HEK293T (cell line): ENCODE data around the gene EWSR1.

Experiments used
- ARNT ChIP-seq: fragments of 450-650 bp; IDR thresholded peaks from 2 replicates; pipeline ENCODE4 v1.6.1; 2017; ENCODE audit warnings: mild to moderate bottlenecking
- BHLHE40 ChIP-seq: fragments of 450-650 bp; IDR thresholded peaks from 2 replicates; pipeline ENCODE4 v1.6.1; 2016; ENCODE audit warnings: mild to moderate bottlenecking, moderate library complexity, borderline replicate concordance
- CTBP1 ChIP-seq: fragments of 450-650 bp; IDR thresholded peaks from 2 replicates; pipeline ENCODE4 v1.6.1; 2016; ENCODE audit warnings: borderline replicate concordance
- ELF4 ChIP-seq: fragments of 450-650 bp; IDR thresholded peaks from 2 replicates; pipeline ENCODE4 v1.6.1; 2017; ENCODE audit warnings: antibody characterized with exemption
- FOXA1 ChIP-seq: fragments of 450-650 bp; IDR thresholded peaks from 2 replicates; pipeline ENCODE4 v1.6.1; 2016; ENCODE audit warnings: mild to moderate bottlenecking
- FOXK2 ChIP-seq: fragments of 450-650 bp; IDR thresholded peaks from 2 replicates; pipeline ENCODE4 v1.6.1; 2016; ENCODE audit warnings: mild to moderate bottlenecking
- FOXM1 ChIP-seq: fragments of 450-650 bp; IDR thresholded peaks from 2 replicates; pipeline ENCODE4 v1.6.1; 2017; ENCODE audit warnings: mild to moderate bottlenecking, borderline replicate concordance
- HDGF ChIP-seq: fragments of 450-650 bp; IDR thresholded peaks from 2 replicates; pipeline ENCODE4 v1.6.1; 2017; ENCODE audit warnings: antibody characterized with exemption, borderline replicate concordance
- LEF1 ChIP-seq: fragments of 450-650 bp; IDR thresholded peaks from 2 replicates; pipeline ENCODE4 v1.6.1; 2017; ENCODE audit warnings: mild to moderate bottlenecking, borderline replicate concordance
- NFRKB ChIP-seq: fragments of 450-650 bp; IDR thresholded peaks from 2 replicates; pipeline ENCODE4 v1.6.1; 2016; ENCODE audit warnings: mild to moderate bottlenecking, moderate library complexity
- SP1 ChIP-seq: fragments of 450-650 bp; IDR thresholded peaks from 2 replicates; pipeline ENCODE4 v1.6.1; 2017
- TARDBP ChIP-seq: fragments of 450-650 bp; IDR thresholded peaks from 2 replicates; pipeline ENCODE4 v1.6.1; 2016
- ZNF384 ChIP-seq: fragments of 450-650 bp; IDR thresholded peaks from 2 replicates; pipeline ENCODE4 v1.6.1; 2016
- TF ChIP-seq, protein P1 (sequence below): fragments of 450-650 bp; IDR thresholded peaks from 2 replicates; pipeline ENCODE4 v1.6.1; 2016

GRCh38 chr22:29233277-29233877 is 34.7 kb upstream of the EWSR1 start:
- TF ChIP-seq CTBP1 (no peak), NFRKB (no peak), BHLHE40 (no peak), HDGF (no peak), TARDBP (no peak), ARNT (no peak), ELF4 (no peak), ZNF384 (no peak), SP1 (no peak), FOXA1 (no peak), FOXM1 (no peak), FOXK2 (no peak), LEF1 (no peak)
- TF ChIP-seq, protein P1, sequence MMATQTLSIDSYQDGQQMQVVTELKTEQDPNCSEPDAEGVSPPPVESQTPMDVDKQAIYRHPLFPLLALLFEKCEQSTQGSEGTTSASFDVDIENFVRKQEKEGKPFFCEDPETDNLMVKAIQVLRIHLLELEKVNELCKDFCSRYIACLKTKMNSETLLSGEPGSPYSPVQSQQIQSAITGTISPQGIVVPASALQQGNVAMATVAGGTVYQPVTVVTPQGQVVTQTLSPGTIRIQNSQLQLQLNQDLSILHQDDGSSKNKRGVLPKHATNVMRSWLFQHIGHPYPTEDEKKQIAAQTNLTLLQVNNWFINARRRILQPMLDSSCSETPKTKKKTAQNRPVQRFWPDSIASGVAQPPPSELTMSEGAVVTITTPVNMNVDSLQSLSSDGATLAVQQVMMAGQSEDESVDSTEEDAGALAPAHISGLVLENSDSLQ = no peak
